ENCODE data around the gene ACTL6A. TPM values are rescaled to one million over a fixed set of nuclear protein-coding genes. Genes with fewer than 3 reads are reported as not detected.

The ACTL6A gene
- 73.7 and 75.9 TPM in 2 replicates for total RNA-seq

- DNase-seq, result peak; percentile 99
Observed at GRCh38 chr3:179562591-179563270, at the start of gene ACTL6A. Gene ACTL6A (plus strand): TSS chr3:179562926. CDS start chr3:179563093, 167 bp downstream.

- DNase-seq, result no peak
Observed at GRCh38 chr3:179513862-179514261, 48.9 kb upstream of the ACTL6A start.

- peak; percentile 54 for DNase-seq
Observed at GRCh38 chr3:179516461-179517251, 46.1 kb upstream of the ACTL6A start.

GRCh38 chr3:179526482-179526881 is 36.2 kb upstream of the ACTL6A start:
- no peak for DNase-seq

- DNase-seq, result peak; percentile 80
Observed at GRCh38 chr3:179526989-179527391, 35.7 kb upstream of the ACTL6A start.

GRCh38 chr3:179528772-179529171 is 34.0 kb upstream of the ACTL6A start:
- no peak for DNase-seq

GRCh38 chr3:179531576-179531975 is 31.1 kb upstream of the ACTL6A start:
- DNase-seq, result no peak

GRCh38 chr3:179533274-179533673 is 29.5 kb upstream of the ACTL6A start:
- no peak for DNase-seq

- no peak for DNase-seq
Observed at GRCh38 chr3:179536256-179536655, 26.5 kb upstream of the ACTL6A start.

GRCh38 chr3:179541094-179541493 is 21.6 kb upstream of the ACTL6A start:
- no peak for DNase-seq

- DNase-seq, result no peak
Observed at GRCh38 chr3:179541596-179541995, 21.1 kb upstream of the ACTL6A start.

GRCh38 chr3:179542375-179542774 is 20.4 kb upstream of the ACTL6A start:
- no peak for DNase-seq

GRCh38 chr3:179544981-179545645 is 17.6 kb upstream of the ACTL6A start:
- peak; percentile 9 for DNase-seq

GRCh38 chr3:179546814-179547241 is 15.9 kb upstream of the ACTL6A start:
- DNase-seq, result no peak

GRCh38 chr3:179551349-179552105 is 11.2 kb upstream of the ACTL6A start:
- no peak for DNase-seq

- DNase-seq, result peak; percentile 91
Observed at GRCh38 chr3:179558742-179559364, 3.9 kb upstream of the ACTL6A start.

- no peak for DNase-seq
Observed at GRCh38 chr3:179560791-179561190, 1.9 kb upstream of the ACTL6A start.

GRCh38 chr3:179563271-179563783 is 601 bp downstream of the ACTL6A start:
- peak; percentile 89 for DNase-seq

- DNase-seq, result no peak
Observed at GRCh38 chr3:179565496-179565895, 2.8 kb downstream of the ACTL6A start.

GRCh38 chr3:179580992-179581391 is 18.3 kb downstream of the ACTL6A start:
- DNase-seq, result no peak

GRCh38 chr3:179589143-179589542 is 26.4 kb downstream of the ACTL6A start:
- peak; percentile 54 for DNase-seq

GRCh38 chr3:179590669-179591068 is 27.9 kb downstream of the ACTL6A start:
- DNase-seq, result no peak

Data from dermis blood vessel endothelial cell (primary cell).